ENCODE results near the gene ODAD4.
A peak's percentile ranks its signal among the peaks of the same experiment; 100 is the strongest.
"Not testable (repeated sequence)": the region's sequence is repeated elsewhere in the genome, so short reads cannot be mapped to it uniquely, and the experiment has no call there.

The ODAD4 gene

DNA sequence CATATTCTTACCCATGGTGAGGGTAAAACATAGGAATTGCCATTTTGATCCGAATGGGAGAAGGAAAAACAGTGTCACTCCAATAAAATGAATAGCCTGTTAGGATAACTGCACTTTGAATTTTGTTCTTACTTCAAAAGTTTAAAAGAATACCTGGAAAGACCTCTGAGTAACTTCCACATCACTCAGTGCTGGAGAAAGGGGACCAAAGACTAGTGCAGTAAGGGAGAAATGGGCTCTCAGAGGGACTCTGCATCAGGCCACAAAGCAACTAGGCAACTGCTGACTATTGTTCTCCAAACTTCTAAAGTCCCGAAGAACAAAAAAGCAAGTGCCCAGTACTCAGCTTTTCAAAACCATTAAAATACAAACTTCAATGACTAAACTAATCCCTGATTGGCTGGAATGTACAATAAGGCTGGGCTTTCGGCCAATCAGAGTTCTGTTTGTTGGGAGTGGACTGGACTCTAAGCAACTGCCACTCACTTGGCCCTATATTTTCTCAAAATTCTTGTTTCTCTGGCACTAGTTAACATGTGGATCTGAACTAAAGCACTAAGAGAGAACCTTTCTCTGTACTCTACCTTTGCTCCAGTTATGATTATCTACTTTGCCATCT, 80.6 kb downstream of the ODAD4 start:
- peak overlapping the region; percentile 15 for H3K9ac ChIP-seq (ENCODE audit: low read length)
- no peaks in the 10 kb centered on the region for H3K27me3 ChIP-seq (ENCODE audit: control insufficient read depth, insufficient read depth, low read length)
- no peak overlapping the region for H3K4me3 ChIP-seq (ENCODE audit: low read depth, low read length)
- H3K4me1 ChIP-seq (ENCODE audit: control insufficient read depth, insufficient read depth, low read length) = peaks cover 30% of the 10 kb centered on the region
- no peaks in the 10 kb centered on the region for H3K9me3 ChIP-seq (ENCODE audit: control insufficient read depth, insufficient read depth, low read depth, low read length)
- peaks cover 13% of the 10 kb centered on the region; the same call in 1 of the 2 replicates for H3K36me3 ChIP-seq (ENCODE audit: control insufficient read depth, insufficient read depth, low read length)
- H3K27ac ChIP-seq (ENCODE audit: low read depth, low read length) = peak overlapping the region; percentile 57

DNA sequence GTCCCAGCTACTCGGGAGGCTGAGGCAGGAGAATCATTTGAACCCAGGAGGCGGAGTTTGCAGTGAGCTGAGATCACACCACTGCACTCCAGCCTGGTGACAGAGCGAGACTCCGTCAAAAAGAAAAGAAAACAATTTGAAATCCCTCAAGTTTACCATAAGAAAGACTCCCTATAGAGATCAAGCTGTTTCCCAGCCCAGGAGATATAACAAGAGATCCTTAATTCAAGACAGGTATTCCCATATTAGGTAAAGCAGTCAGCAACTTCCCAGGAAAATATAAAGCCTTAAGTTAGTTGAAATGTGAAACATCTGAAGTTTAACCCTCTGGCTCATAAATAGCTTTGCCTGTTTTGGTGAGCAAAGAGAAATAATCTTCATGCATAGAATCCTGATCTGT, 81.9 kb downstream of the ODAD4 start:
- H3K4me3 ChIP-seq (ENCODE audit: low read depth, low read length) = peak overlapping the region; percentile 6; the same call in 1 of the 2 replicates

DNA sequence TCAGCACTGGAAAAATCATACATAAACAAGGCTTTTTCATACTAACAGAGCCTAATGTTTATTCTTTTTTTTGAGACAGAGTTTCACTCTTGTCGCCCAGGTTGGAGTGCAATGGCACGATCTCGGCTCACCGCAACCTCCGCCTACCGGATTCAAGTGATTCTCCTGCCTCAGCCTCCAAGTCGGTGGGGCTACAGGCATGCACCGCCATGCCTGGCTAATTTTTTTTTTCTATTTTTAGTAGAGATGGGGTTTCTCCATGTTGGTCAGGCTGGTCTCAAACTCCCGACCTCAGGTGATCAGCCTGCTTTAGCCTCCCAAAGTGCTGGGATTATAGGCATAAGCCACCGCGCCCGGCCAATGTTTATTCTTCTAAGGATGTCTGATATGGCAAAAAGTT, 83.3 kb downstream of the ODAD4 start:
- Histone ChIP-seq H3K9ac (ENCODE audit: low read length) (peak overlapping the region; percentile 72), H3K27ac (ENCODE audit: low read depth, low read length) (peak overlapping the region; percentile 91; the same call in 1 of the 2 replicates)

More for the DNA sequence above, 81.9 kb downstream of the ODAD4 start:
- not testable (repeated sequence) for H3K9me3 ChIP-seq (ENCODE audit: control insufficient read depth, insufficient read depth, low read depth, low read length); H3K27me3 ChIP-seq (ENCODE audit: control insufficient read depth, insufficient read depth, low read length)
- H3K36me3 ChIP-seq (ENCODE audit: control insufficient read depth, insufficient read depth, low read length) = peaks cover 13% of the 10 kb centered on the region; the same call in 1 of the 2 replicates
- peak overlapping the region; percentile 91 for H3K27ac ChIP-seq (ENCODE audit: low read depth, low read length)
- peak overlapping the region; percentile 72 for H3K9ac ChIP-seq (ENCODE audit: low read length)
- H3K4me1 ChIP-seq (ENCODE audit: control insufficient read depth, insufficient read depth, low read length) = peaks cover 33% of the 10 kb centered on the region

More for the DNA sequence above, 83.3 kb downstream of the ODAD4 start:
- Histone ChIP-seq H3K36me3 (ENCODE audit: control insufficient read depth, insufficient read depth, low read length) (peaks cover 13% of the 10 kb centered on the region; the same call in 1 of the 2 replicates), H3K4me1 (ENCODE audit: control insufficient read depth, insufficient read depth, low read length) (peaks cover 33% of the 10 kb centered on the region), H3K4me3 (ENCODE audit: low read depth, low read length) (0 out of 2 replicates have a peak overlapping the region, but pooled peaks have one; percentile 9)
- not testable (repeated sequence) for H3K27me3 ChIP-seq (ENCODE audit: control insufficient read depth, insufficient read depth, low read length); H3K9me3 ChIP-seq (ENCODE audit: control insufficient read depth, insufficient read depth, low read depth, low read length)

Data from HUES6 (cell line).